Stimulated activated CD4-positive, alpha-beta T cell treated with anti-CD3 and anti-CD28 coated beads, Interleukin-1b, Interleukin-23, amount 100 ng/mL, for 4 hours (primary cell): Measurements from ENCODE around the gene TTC34.
A peak's percentile ranks its signal among the peaks of the same experiment; 100 is the strongest.

Experiments used
- DNase-seq, 2 donors: peaks; one replicate each; pipeline ENCODE4 v3.0.0-alpha.2; 2020; ENCODE audit warnings: low read depth in 2 of 2

The TTC34 gene

DNA sequence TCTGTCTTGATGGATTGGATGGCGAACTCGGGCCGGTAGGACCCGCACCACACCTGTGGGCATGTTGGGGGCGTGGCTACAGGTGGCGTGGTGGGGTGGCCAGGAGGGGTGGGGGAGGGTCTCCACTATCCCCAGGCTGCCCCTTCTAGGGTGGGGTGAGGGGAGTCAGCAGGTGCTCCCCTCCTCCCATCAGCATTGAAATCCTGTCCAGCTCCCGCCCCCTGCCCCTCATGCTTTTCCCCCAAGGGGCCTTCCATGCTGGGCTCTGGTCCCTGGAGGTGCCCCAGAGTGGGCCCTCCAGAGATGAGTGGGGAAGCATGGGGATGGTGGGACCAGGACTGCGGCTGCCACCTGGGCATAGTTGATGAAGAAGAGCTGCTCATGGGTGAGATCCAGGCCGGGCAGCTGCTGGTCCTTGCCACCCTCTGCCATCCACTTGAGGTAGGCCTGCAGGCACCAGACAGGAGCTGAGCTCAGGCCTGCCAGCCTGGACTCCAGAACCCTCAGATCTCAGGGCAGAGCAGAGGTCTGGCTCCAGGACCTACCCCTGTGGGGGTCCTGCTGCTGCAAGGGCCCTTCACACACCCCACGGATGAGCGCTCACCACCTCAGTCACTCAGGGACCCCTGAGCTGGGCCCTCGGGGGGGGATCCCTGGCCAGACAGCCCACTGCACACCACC lies 209.8 kb downstream of the TTC34 start:
- DNase-seq, result no peak

DNA sequence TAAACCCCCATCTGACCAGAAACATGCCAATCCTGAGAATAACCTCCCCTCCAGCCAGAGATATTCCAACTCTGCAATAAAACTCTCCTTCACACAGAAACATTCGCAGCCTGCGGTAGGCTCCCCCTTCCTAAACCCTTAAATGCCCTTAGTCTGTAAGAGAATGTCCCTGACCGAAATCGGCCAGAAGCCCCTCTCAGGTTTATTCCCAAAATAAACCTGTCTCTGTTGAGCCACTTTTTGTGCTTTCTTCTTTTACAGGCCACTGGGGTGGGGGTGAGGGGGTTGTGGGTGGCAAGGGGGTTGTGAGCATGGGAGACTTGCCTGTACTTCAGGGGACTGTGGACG lies 210.3 kb downstream of the TTC34 start:
- DNase-seq, result no peak

DNA sequence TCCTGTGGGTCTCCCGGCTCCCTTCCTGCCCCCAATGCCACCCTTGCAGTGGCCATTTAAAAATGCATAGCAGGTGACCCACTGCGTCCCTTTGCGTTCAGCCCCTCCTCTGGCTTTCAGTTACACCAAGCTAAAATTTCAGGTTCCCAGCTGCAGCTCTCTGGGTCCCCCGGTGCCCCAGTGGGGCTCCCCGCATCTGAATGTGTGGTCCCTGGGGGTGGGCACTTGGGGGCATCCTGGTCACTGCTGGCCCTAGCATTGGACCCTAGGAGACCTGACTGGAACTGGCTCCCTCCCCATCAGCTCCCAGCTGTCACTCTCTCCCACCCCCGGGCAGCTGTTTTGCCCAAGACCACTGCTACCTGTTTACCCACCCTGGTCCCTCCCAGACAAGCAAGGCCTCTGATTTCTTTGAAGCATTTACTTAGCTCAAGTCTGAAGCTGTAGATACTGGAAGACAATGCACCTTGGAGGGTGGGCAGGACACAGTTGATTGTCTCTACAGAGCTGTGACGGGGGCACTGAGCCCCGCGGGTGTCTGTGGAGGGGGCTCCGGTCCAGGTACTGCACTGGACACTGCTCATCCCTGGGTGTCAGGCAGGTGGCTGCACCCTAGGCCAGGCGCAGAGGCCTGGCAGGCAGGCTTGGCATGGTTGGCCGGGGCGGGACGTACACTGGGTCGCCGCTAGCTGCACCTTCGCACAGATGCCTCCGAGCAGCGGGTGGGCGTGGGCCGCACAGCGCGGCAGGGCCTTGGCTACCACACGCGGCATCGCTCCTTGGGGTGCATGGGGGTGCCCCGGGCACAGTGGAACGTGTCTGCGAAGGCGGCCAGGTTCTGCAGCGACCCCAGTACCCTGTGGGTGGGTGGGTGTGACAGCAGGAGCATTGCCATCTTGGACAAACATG lies 211.0 kb downstream of the TTC34 start:
- no peak for DNase-seq

DNA sequence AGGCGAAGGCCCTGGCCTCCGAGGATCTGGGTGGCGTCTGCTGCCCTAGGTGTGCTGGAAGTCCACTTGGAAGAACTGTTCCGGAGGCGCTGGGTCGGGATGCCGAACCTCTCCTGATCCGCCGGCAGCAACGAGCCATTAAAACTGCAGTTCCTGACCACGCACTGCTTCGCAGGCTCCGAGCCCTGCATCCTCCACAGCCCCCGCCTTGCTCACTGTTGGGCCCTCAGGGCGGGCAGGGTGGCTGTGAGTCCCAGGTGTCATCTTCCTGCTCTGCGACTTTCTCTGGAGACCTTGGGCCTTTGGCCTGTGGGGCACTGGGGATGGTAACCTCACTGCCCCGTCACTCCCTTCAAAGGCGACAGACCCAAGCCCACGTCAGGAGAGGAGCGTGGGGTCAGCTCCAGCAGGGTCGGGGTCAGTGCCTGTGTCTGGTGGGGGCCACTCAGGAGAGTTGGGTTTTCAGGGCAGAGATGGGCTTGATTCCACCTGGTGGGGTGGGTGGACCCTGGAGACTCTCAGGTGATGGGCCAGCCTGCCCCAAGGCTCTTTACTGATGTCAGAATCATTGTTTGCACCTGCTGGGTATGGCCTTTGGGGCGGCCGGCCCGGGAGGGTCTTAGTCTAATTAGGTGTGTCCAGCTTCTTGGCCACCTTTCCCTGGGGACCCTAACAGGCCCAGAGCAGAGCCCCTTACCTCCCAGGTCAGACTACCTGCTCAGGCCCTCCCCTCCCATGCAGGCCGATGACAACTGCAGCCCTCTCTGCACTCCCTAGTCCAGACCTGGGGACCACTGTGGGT lies 211.9 kb downstream of the TTC34 start:
- DNase-seq, result no peak

DNA sequence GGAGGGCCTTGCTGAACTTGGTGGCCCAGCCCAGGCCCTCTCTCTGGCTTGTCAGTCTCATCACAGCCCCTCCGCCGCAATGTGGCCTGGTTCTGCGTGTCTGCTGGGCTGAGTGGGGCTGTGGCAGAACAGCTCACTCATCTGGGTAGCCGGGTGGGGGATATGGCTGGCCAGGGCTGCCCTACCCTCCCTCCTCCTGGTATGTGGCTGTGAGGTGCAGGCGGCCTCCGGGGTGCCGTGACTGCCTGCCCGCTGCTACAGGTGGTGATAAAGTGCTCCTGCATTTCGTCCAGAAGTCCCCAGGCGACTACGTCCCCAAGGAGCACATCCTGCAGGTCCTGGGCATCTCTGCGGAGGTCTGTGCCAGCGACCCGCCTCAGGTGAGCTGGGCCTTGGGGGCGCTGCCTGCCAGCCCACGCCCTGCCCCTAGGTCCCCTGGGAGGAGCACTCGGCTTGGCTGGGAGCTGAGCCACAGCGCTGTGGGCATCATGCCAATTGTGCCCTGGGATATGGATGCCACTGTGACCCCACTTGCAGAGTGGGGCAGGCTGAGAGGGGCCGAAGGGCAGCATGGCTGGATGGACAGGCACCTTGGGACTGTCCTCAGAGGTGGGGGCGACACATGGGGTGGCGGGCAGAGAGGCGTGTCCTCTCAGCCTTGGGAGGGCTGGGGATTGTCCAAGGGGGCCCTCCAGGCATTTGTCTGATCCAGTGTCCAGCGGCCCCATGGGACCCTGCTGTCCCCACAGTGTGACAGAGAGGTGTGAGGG lies 212.6 kb downstream of the TTC34 start:
- DNase-seq, result no peak

DNA sequence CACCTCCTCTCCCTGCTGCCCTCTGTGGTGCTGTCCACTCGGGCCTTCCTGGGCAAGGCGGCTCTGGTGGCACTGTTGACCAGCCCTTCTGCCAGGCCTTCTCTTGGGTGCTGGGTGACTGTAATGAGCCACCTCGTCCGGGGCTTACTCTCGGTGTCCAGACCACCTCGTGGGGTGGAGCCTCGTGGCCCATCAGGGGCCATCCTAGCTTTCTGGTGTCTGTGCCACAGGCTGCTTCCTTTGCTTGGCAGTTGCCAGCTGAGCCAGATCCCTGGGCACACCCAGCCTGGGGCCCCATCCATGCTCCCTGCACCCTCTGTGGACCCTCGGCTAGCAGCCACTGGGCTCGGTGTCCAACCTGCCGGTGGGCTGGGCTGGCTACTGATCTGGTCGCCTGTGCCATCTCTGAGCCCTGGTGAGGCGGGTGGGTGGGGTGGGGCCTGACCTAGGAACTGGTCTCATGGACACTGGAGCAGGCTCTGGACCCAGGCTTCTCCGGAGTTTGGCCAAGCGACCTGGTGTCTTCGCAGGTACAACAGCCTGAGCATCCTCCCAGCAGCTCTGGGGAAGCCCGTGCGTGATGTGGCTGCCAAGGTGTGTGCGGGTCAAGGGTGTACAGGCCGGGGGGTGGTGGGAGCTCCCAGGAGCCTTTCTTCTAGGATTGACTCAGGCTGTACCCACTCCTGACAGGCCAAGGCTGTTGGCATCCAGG lies 213.5 kb downstream of the TTC34 start:
- no peak for DNase-seq

DNA sequence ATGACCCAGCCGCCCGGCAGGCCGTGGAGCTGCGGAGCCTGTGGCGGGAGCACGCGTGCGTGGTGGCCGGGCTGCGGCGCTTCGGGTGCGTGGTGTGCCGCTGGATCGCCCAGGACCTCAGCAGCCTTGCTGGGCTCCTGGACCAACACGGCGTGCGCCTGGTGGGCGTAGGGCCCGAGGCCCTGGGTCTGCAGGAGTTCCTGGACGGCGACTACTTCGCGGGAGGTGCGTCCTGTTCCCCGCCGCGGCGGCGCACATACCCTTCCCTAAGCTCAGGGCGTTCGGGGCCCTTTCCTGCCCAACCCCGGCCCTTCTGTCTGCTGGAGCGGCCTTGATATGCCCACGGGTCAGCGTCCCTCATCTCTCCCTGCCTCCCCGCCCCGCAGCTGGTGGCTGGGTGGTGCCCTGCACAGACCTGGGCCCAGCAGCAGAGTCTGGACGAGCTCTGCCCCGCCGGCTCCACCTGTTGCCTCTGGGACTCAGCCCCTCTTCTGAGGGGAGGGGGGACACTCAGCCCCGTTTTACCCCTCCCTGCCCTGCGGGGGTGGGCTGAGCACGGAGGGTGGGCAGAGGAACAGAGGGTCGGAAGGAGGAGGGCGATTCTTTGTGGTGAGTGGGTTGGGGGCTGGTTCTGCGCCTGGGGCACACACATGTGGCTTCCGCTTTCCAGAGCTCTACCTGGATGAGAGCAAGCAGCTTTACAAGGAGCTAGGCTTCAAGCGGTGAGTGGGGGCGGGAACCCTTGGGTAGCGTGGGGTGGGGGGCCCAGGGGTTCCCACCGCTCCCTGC lies 214.2 kb downstream of the TTC34 start:
- no peak for DNase-seq

DNA sequence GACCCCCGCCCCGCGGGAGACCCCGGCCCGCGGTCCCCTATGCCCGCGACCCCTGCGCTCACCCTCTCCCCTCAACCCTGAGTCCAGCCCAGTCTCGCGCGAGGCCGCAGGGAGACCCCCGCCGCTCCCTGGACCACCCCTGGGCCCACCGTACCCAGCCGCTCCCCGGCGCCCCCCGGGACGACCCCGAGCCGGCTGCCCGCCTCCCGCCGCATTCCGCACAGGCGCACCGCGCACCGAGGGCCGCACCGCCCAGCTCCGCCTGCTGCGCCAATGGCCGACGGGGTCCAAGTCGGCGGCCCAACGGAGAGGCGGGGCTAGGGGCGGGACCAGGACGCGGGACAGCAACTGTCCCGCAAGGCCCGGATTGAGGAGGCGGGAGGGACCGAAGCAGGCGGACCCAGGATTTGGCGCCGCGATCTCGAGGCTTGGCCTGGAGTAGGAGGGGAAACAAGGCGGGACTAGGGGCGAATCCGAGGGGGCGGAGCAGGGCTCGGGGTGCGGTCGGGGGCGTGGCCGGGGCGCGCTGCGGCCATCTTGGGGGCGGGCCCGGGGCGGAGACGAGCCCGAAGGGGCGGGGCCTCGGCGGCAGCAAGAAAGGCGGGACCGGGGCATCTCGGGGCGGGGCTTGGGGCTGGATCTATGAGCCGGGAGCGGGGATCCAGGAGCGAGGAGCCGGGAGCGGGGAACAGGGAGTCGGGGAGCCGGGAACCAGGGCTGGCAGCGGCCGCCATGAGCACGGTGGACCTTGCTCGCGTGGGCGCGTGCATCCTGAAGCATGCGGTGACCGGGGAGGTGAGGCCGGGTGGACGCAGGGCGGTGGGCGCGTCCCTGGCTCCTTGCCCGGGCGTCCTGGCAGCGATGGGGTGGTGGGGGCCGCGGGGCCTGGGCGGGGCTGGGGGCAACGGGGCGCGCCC lies 215.1 kb downstream of the TTC34 start, which contains the start of gene PRXL2B:
Gene PRXL2B (plus strand): TSS at position 624 of the 917 bp plus-strand sequence. CDS start 109 bp downstream, at position 733.
- peak; percentile 98 to 99 for DNase-seq
